Sigmoid colon (tissue), 7 donors: ENCODE measurements around the gene TICAM2. TPM values are rescaled to one million over a fixed set of nuclear protein-coding genes. Genes with fewer than 3 reads are reported as not detected.

Experiments
- DNase-seq: peaks from one replicate; pipeline ENCODE4 v3.0.0-alpha.2; 2019
- H3K27ac ChIP-seq, 4 donors: fragments of 200-600 bp; sonication (generic); one replicate each; pipeline ENCODE4 v1.5.1; 2016 to 2019; ENCODE audit warnings: mild to moderate bottlenecking in 1 of 4
- H3K27me3 ChIP-seq, 3 donors: fragments of 200-600 bp; sonication (generic); one replicate each; pipeline ENCODE4 v1.5.1; 2019; ENCODE audit warnings: mild to moderate bottlenecking in 1 of 3
- H3K36me3 ChIP-seq, 4 donors: fragments of 200-600 bp; sonication (generic); one replicate each; pipeline ENCODE4 v1.5.1; 2016 to 2019
- H3K4me1 ChIP-seq, 4 donors: fragments of 200-600 bp; sonication (generic); one replicate each; pipeline ENCODE4 v1.5.1; 2017 to 2019
- H3K4me3 ChIP-seq, 4 donors: fragments of 200-600 bp; sonication (generic); one replicate each; pipeline ENCODE4 v1.5.1; 2017 to 2019; ENCODE audit warnings: mild to moderate bottlenecking in 2 of 4, moderate library complexity in 1 of 4
- H3K9me3 ChIP-seq, 4 donors: fragments of 200-600 bp in 3 of 4; sonication (generic) in 3 of 4; one replicate each; pipeline versions ENCODE4 v1.5.1 to v1.6.1; 2013 to 2019
- EP300 ChIP-seq, 4 donors: sonication (generic); formaldehyde crosslinking; IDR thresholded peaks; one replicate each; pipeline ENCODE4 v1.6.1; 2017; ENCODE audit warnings: antibody characterized with exemption in 4 of 4
- POLR2A ChIP-seq, 2 donors: fragments of 450-650 bp; IDR thresholded peaks; one replicate each; pipeline ENCODE4 v1.6.1; 2016; ENCODE audit warnings: antibody characterized with exemption in 2 of 2, mild to moderate bottlenecking in 2 of 2, moderate library complexity in 2 of 2
- POLR2AphosphoS5 ChIP-seq, 4 donors: sonication (generic); formaldehyde crosslinking; IDR thresholded peaks; one replicate each; pipeline ENCODE4 v1.6.1; 2017; ENCODE audit warnings: antibody characterized with exemption in 4 of 4
- WGBS, 2 donors: extraction: QIAGEN DNeasy Blood & Tissue Kit; methylation state at CpG; one replicate each; pipeline ENCODE4 v1.1.7; 2013; 5-methylcytosine and 5-hydroxymethylcytosine counted together
- intact Hi-C: fragments of 100-400 bp; cut with DNase I; formaldehyde crosslinking; loops from one replicate; pipeline ENCODE4 v1.15.1; 2023
- polyA plus RNA-seq, 3 donors: library from polyadenylated mRNA; stranded (reverse); fragments of 200-250 nt; gene quantifications; one replicate each; pipeline ENCODE4 v1.2.3, GENCODE V29; 2013
- total RNA-seq, 4 donors: library from RNA; depleted of rRNA; stranded (reverse); fragments of >200 nt; gene quantifications; one replicate each; pipeline ENCODE4 v1.1.0, GENCODE V29; 2016
- TF ChIP-seq, protein P1 (sequence below), 4 experiments: fragments of 450-650 bp in 3 of 4; fragments of 200-600 bp in 1 of 4; IDR thresholded peaks; one replicate each; pipeline ENCODE4 v1.5.1; 2016 to 2019; ENCODE audit warnings: antibody characterized with exemption in 4 of 4, mild to moderate bottlenecking in 3 of 4, moderate library complexity in 2 of 4
- donor health status: healthy with polysubstance abuse.
- donor health status: Bipolar disorder and iron deficiency.
- donor health status: healthy.

The TICAM2 gene
- total and polyA plus RNA-seq, 7 donors = 0.95 to 3.9 (median 2.0) TPM; not detected in 1

DNA sequence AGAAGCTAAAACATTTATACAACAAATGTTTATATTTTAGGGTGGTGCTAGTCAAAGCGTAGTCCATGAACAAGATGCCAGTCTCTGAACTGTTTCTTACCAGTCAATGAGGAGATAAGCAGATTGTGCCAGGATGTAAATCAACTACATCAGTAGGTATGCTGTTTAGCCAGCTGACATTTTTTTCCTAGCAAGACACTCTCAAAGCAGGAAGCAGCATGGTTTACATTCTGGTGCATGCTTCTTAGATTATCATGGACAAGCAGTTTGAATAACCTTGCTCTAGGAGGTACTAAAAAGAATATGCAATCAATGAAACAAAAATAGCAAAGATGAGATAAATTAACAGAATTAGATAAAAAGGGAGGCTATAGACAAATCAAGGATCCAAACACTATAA, 17.0 kb downstream of the TICAM2 start:
- Histone ChIP-seq H3K27ac (no peak overlapping the region), H3K9me3 (no peaks in the 10 kb centered on the region), H3K36me3 (peaks cover 0 to 6% (median 0%) of the 10 kb centered on the region in 4 donors), H3K27me3 (no peaks in the 10 kb centered on the region), H3K4me3 (no peak overlapping the region), H3K4me1 (peaks cover 0 to 18% (median 14%) of the 10 kb centered on the region in 4 donors)
- TF ChIP-seq POLR2A (IDR thresholded peaks at IDR 0.05) (no peak), POLR2AphosphoS5 (IDR thresholded peaks at IDR 0.05) (no peak), EP300 (IDR thresholded peaks at IDR 0.05) (no peak)
- TF ChIP-seq, protein P1, sequence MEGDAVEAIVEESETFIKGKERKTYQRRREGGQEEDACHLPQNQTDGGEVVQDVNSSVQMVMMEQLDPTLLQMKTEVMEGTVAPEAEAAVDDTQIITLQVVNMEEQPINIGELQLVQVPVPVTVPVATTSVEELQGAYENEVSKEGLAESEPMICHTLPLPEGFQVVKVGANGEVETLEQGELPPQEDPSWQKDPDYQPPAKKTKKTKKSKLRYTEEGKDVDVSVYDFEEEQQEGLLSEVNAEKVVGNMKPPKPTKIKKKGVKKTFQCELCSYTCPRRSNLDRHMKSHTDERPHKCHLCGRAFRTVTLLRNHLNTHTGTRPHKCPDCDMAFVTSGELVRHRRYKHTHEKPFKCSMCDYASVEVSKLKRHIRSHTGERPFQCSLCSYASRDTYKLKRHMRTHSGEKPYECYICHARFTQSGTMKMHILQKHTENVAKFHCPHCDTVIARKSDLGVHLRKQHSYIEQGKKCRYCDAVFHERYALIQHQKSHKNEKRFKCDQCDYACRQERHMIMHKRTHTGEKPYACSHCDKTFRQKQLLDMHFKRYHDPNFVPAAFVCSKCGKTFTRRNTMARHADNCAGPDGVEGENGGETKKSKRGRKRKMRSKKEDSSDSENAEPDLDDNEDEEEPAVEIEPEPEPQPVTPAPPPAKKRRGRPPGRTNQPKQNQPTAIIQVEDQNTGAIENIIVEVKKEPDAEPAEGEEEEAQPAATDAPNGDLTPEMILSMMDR (IDR thresholded peaks at IDR 0.05) = no peak
- DNase-seq = no peak
- 81 to 84% methylated on average over 1 of the region's 1 CpG for WGBS, 2 donors
- intact Hi-C loops = loop anchor here (5.0 kb wide), 1 partner anchor 43 kb away; the partner anchor contains the start of gene FEM1C

DNA sequence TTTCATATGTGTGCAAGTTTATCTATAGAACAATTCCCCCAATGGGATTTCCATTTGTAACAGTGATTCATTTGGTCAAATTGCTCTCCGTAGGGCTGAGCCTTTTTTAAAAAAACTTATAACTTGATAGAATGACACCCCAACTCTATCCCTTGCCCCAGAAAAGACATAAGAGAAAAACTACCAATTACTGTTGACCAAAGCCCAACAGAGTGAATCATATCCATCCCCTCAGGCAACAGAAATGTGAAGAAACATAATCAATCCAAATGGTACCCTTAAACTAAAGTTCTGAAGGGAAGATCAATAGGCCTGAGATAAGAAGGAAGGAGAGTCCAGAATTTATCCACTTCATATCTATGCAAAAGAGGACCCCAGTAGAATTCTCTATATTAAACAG, 17.8 kb downstream of the TICAM2 start:
- Histone ChIP-seq H3K27ac (no peak overlapping the region), H3K4me3 (no peak overlapping the region), H3K27me3 (no peaks in the 10 kb centered on the region), H3K4me1 (peaks cover 0 to 16% (median 12%) of the 10 kb centered on the region in 4 donors), H3K9me3 (no peaks in the 10 kb centered on the region), H3K36me3 (peaks cover 0 to 6% (median 0%) of the 10 kb centered on the region in 4 donors)
- intact Hi-C loops = no loop called here
- WGBS, 2 donors = 96 to 97% methylated on average over 1 of the region's 1 CpG
- DNase-seq = no peak
- TF ChIP-seq POLR2AphosphoS5 (IDR thresholded peaks at IDR 0.05) (no peak), POLR2A (IDR thresholded peaks at IDR 0.05) (no peak), EP300 (IDR thresholded peaks at IDR 0.05) (no peak)
- TF ChIP-seq, protein P1 (IDR thresholded peaks at IDR 0.05) = no peak

DNA sequence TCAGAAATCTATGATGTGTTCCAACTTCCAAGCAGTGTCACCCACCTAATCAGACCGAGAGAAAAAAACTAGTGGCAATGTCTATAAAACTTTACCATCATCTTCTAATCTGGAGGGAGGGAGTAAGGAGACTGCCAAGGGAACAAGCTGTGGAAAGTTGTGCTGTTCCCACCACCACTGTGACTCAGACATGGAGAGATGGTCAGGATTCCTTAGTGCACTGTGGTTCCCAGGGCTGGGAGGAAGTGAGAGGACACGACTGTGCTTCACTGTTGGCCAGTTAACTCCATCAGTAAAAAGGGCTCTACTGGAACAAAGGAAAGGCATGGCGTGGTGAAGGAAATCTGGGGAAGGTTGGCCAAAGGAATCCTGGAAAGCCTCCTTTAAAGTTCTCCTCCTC, 18.8 kb downstream of the TICAM2 start:
- 76 to 85% methylated on average over 3 of the region's 3 CpGs for WGBS, 2 donors
- intact Hi-C loops = no loop called here
- H3K4me3 ChIP-seq = no peak overlapping the region
- peaks cover 0 to 7% (median 2%) of the 10 kb centered on the region in 4 donors for H3K4me1 ChIP-seq
- no peaks in the 10 kb centered on the region for H3K27me3 ChIP-seq
- no peak for TF ChIP-seq EP300 (IDR thresholded peaks at IDR 0.05)
- no peak for TF ChIP-seq POLR2AphosphoS5 (IDR thresholded peaks at IDR 0.05)
- TF ChIP-seq, protein P1 (IDR thresholded peaks at IDR 0.05) = no peak
- TF ChIP-seq POLR2A (IDR thresholded peaks at IDR 0.05) = no peak
- no peak for DNase-seq
- H3K36me3 ChIP-seq = peaks cover 0 to 6% (median 0%) of the 10 kb centered on the region in 4 donors
- no peak overlapping the region for H3K27ac ChIP-seq
- no peaks in the 10 kb centered on the region for H3K9me3 ChIP-seq

DNA sequence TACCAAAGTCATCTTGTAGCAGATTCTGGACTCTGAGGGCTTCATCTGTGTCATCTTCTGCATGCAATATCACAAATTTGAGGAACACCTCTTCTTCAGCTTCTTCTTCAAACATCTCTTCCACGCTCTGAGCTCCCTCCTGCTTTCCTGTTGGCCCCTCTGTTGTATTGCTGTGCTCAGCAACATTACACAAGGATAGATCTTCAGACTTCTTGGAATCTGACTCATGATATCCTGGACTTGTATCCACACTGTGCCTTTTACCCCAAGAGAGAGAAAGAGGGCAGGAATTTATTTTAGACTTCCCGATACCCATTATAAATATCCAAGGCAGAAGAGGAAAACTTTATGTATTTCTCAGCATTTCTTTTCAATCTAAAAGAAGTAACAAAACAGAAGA, 21.3 kb downstream of the TICAM2 start:
- Histone ChIP-seq H3K36me3 (peaks cover 0 to 11% (median 0%) of the 10 kb centered on the region in 4 donors), H3K4me1 (no peaks in the 10 kb centered on the region), H3K4me3 (no peak overlapping the region), H3K9me3 (no peaks in the 10 kb centered on the region), H3K27me3 (no peaks in the 10 kb centered on the region), H3K27ac (no peak overlapping the region)
- DNase-seq = no peak
- intact Hi-C loops = no loop called here
- TF ChIP-seq, protein P1 (IDR thresholded peaks at IDR 0.05) = no peak
- TF ChIP-seq POLR2AphosphoS5 (IDR thresholded peaks at IDR 0.05) (no peak), POLR2A (IDR thresholded peaks at IDR 0.05) (no peak), EP300 (IDR thresholded peaks at IDR 0.05) (no peak)
- 93 to 94% methylated on average over 2 of the region's 2 CpGs for WGBS, 2 donors

DNA sequence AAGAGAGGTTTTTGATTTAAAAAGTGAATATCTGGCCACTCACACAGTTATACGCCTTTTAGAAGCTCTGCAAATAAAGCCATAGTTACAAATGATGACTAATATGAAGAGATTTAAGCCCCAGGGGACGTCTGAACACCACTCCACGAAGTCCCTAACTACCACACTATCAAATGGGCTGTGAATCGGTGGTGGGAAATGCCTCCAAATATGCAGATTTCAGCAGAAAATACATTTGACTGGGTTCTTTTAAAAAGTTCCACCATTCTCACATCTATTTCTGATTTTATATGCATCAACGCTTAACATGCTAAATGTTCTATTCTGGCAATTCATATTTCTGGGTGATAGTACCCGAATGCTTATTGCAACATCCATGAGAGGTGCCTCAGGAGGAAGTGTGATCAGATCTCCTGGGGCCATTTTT, 22.5 kb downstream of the TICAM2 start:
- DNase-seq = no peak
- Histone ChIP-seq H3K9me3 (no peaks in the 10 kb centered on the region), H3K27ac (no peak overlapping the region), H3K4me3 (no peak overlapping the region), H3K27me3 (no peaks in the 10 kb centered on the region), H3K36me3 (peaks cover 0 to 11% (median 0%) of the 10 kb centered on the region in 4 donors), H3K4me1 (no peaks in the 10 kb centered on the region)
- TF ChIP-seq POLR2A (IDR thresholded peaks at IDR 0.05) (no peak), EP300 (IDR thresholded peaks at IDR 0.05) (no peak), POLR2AphosphoS5 (IDR thresholded peaks at IDR 0.05) (no peak)
- TF ChIP-seq, protein P1 (IDR thresholded peaks at IDR 0.05) = no peak
- 66 to 86% methylated on average over 6 of the region's 6 CpGs for WGBS, 2 donors
- intact Hi-C loops = no loop called here
